Erythroblast (primary cell): Measurements from ENCODE around the gene NOSTRIN.

Experiments used
- GATA1 ChIP-seq: IDR thresholded peaks from 2 replicates; pipeline ENCODE4 v1.6.1; 2011; ENCODE audit warnings: low read depth, mild to moderate bottlenecking, control low read depth, low read length, moderate library complexity
- POLR2A ChIP-seq: IDR thresholded peaks from 2 replicates; pipeline ENCODE4 v1.6.1; 2011; ENCODE audit warnings: mild to moderate bottlenecking, low read length

DNA sequence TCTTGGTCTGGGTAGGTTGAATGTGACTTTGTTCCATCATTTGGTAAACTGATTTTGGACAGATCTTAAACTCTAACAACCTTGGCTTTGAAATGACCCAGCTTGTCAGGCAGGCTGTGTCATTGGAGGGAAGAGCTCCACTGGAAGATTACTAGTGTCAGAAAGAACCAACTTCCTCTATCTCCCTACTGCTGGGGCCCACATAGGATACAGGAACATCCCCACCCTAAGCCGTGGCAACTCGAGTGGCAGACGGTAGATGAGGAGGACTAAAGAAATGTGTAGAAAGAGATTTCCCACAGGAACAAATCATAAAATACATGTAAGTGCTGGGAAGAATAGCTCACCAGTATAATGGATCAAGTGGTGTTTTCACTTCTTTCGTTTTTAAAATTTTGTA, 94.3 kb downstream of the NOSTRIN start:
- TF ChIP-seq POLR2A (no peak), GATA1 (no peak)
